IMR-90 (cell line): ENCODE data around the gene NDUFA5. TPM values are rescaled to one million over a fixed set of nuclear protein-coding genes. Genes with fewer than 3 reads are reported as not detected.

ENCODE experiments used
- ATAC-seq: fragments of 200-7000 bp; cut with Tn5 transposase; 2 replicates; pipeline ENCODE4 v1.9.1; 2020; ENCODE audit warnings: low read depth, mild to moderate bottlenecking, moderate library complexity
- BruUV-seq: library from RNA; stranded (reverse); fragments of 400-500 nt; replicated peaks from 2 replicates; lab custom pipeline; 2021; lab: Mats Ljungman, UMichigan
- CTCF ChIA-PET: fragments of 300-600 bp; formaldehyde crosslinking; extraction: SDS; loops from one replicate; lab custom pipeline; 2021; ENCODE audit warnings: antibody characterized with exemption; lab: Yijun Ruan, JAX
- POLR2A ChIA-PET: fragments of 300-600 bp; sonication (Branson Sonifier 250); formaldehyde crosslinking; loops from one replicate; lab custom pipeline; 2022; ENCODE audit warnings: antibody characterized with exemption; ENCODE audit not compliant: unreplicated experiment; lab: Charles Lee
- DNase-seq: peaks from one replicate; pipeline ENCODE4 v3.0.0; 2013
- H2AFZ ChIP-seq: replicated peaks from 2 replicates; pipeline ENCODE3; 2013; ENCODE audit warnings: low read length, mild to moderate bottlenecking; ENCODE audit not compliant: poor library complexity
- H2AK5ac ChIP-seq: 2 replicates; pipeline ENCODE4 v1.6.1; 2013; ENCODE audit warnings: low read depth, low read length, inconsistent platforms
- H2AK9ac ChIP-seq: replicated peaks from 2 replicates; pipeline ENCODE3; 2013; ENCODE audit warnings: mild to moderate bottlenecking, low read depth, low read length, moderate library complexity; ENCODE audit not compliant: poor library complexity
- H2BK120ac ChIP-seq: 2 replicates; pipeline ENCODE4 v1.6.1; 2013; ENCODE audit warnings: low read depth, low read length, inconsistent platforms
- H2BK15ac ChIP-seq: 3 replicates; pipeline ENCODE4 v1.6.1; 2013; ENCODE audit warnings: low read depth, low read length, inconsistent platforms
- H2BK20ac ChIP-seq: 2 replicates; pipeline ENCODE4 v1.6.1; 2013; ENCODE audit warnings: low read depth, mild to moderate bottlenecking, inconsistent platforms, low read length, moderate library complexity
- H2BK5ac ChIP-seq: 2 replicates; pipeline ENCODE4 v1.6.1; 2013; ENCODE audit warnings: mild to moderate bottlenecking, low read depth, low read length, inconsistent platforms; ENCODE audit not compliant: poor library complexity, severe bottlenecking
- H3K14ac ChIP-seq: replicated peaks from 2 replicates; pipeline ENCODE4 v1.6.1; 2013; ENCODE audit warnings: low read depth, low read length, inconsistent platforms
- H3K18ac ChIP-seq: 2 replicates; pipeline ENCODE4 v1.6.1; 2013; ENCODE audit warnings: low read depth, low read length, control low read depth
- H3K23ac ChIP-seq: 2 replicates; pipeline ENCODE4 v1.6.1; 2013; ENCODE audit warnings: low read depth, low read length, inconsistent platforms
- H3K27ac ChIP-seq: 2 replicates; pipeline ENCODE4 v1.5.1; 2013; ENCODE audit warnings: mild to moderate bottlenecking, control low read depth, low read length; ENCODE audit not compliant: insufficient read depth
- H3K27me3 ChIP-seq: 2 replicates; pipeline ENCODE4 v1.6.1; 2013; ENCODE audit warnings: low read length; ENCODE audit not compliant: control insufficient read depth, insufficient read depth
- H3K36me3 ChIP-seq: 2 replicates; pipeline ENCODE4 v1.6.1; 2013; ENCODE audit warnings: low read length, mixed read lengths; ENCODE audit not compliant: control insufficient read depth, insufficient read depth
- H3K4ac ChIP-seq: 2 replicates; pipeline ENCODE4 v1.6.1; 2013; ENCODE audit warnings: low read depth, low read length, inconsistent platforms
- H3K4me1 ChIP-seq: 2 replicates; pipeline ENCODE4 v1.6.1; 2013; ENCODE audit warnings: low read length, mixed read lengths; ENCODE audit not compliant: control insufficient read depth, insufficient read depth
- H3K4me2 ChIP-seq: 2 replicates; pipeline ENCODE4 v1.6.1; 2013; ENCODE audit warnings: low read depth, mild to moderate bottlenecking, control low read depth, low read length, moderate library complexity
- H3K4me3 ChIP-seq: 2 replicates; pipeline ENCODE4 v1.5.1; 2013; ENCODE audit warnings: low read depth, mild to moderate bottlenecking, control low read depth, low read length, moderate library complexity; ENCODE audit not compliant: insufficient read depth
- H3K56ac ChIP-seq: 2 replicates; pipeline ENCODE4 v1.6.1; 2013; ENCODE audit warnings: low read length, inconsistent platforms; ENCODE audit not compliant: insufficient read depth; ENCODE audit errors: extremely low read depth
- H3K79me1 ChIP-seq, 2 experiments: 2 replicates each; pipeline ENCODE4 v1.6.1; 2013; ENCODE audit warnings: low read length in 2 of 2, inconsistent platforms in 1 of 2, low read depth in 1 of 2
- H3K9ac ChIP-seq: 2 replicates; pipeline ENCODE4 v1.6.1; 2013; ENCODE audit warnings: low read depth, low read length, control low read depth
- H3K9me1 ChIP-seq: 2 replicates; pipeline ENCODE4 v1.6.1; 2013; ENCODE audit warnings: low read length, inconsistent platforms; ENCODE audit not compliant: insufficient read depth
- H3K9me3 ChIP-seq: 2 replicates; pipeline ENCODE4 v1.6.1; 2013; ENCODE audit warnings: low read length; ENCODE audit not compliant: control insufficient read depth, insufficient read depth
- H4K20me1 ChIP-seq: 2 replicates; pipeline ENCODE4 v1.6.1; 2013; ENCODE audit warnings: low read length, inconsistent platforms; ENCODE audit not compliant: insufficient read depth
- H4K5ac ChIP-seq: 2 replicates; pipeline ENCODE4 v1.6.1; 2013; ENCODE audit warnings: mild to moderate bottlenecking, low read depth, low read length, control low read depth
- H4K8ac ChIP-seq, 2 experiments: 2 replicates each; pipeline ENCODE4 v1.6.1; 2013; ENCODE audit warnings: low read depth in 2 of 2, low read length in 2 of 2, control low read depth in 1 of 2, inconsistent platforms in 1 of 2
- H4K91ac ChIP-seq: 2 replicates; pipeline ENCODE4 v1.6.1; 2013; ENCODE audit warnings: low read depth, low read length, inconsistent platforms; ENCODE audit not compliant: insufficient read depth
- BHLHE40 ChIP-seq: fragments of 150-350 bp; IDR thresholded peaks from 2 replicates; pipeline ENCODE4 v1.6.1; 2016; ENCODE audit warnings: mild to moderate bottlenecking, low read depth, low read length
- CHD1 ChIP-seq: IDR thresholded peaks from 2 replicates; pipeline ENCODE4 v1.6.1; 2012; ENCODE audit warnings: low read depth, low read length, improper control_type of control experiment
- ELK1 ChIP-seq: fragments of 150-350 bp; IDR thresholded peaks from 2 replicates; pipeline ENCODE4 v1.6.1; 2016; ENCODE audit warnings: low read depth, mild to moderate bottlenecking, low read length, moderate library complexity, borderline replicate concordance
- FOS ChIP-seq: fragments of 150-350 bp; IDR thresholded peaks from 2 replicates; pipeline ENCODE4 v1.6.1; 2016; ENCODE audit warnings: low read depth, low read length
- MAZ ChIP-seq: IDR thresholded peaks from 2 replicates; pipeline ENCODE4 v1.6.1; 2012; ENCODE audit warnings: low read depth, mild to moderate bottlenecking, low read length, improper control_type of control experiment, moderate library complexity, borderline replicate concordance
- NFE2L2 ChIP-seq: fragments of 150-350 bp; IDR thresholded peaks from 2 replicates; pipeline ENCODE4 v1.6.1; 2016; ENCODE audit warnings: low read depth, mild to moderate bottlenecking, low read length
- POLR2A ChIP-seq: IDR thresholded peaks from 2 replicates; pipeline ENCODE4 v1.6.1; 2012; ENCODE audit warnings: mild to moderate bottlenecking, low read depth, low read length
- RCOR1 ChIP-seq: IDR thresholded peaks from 2 replicates; pipeline ENCODE4 v1.6.1; 2012; ENCODE audit warnings: mild to moderate bottlenecking, low read length, improper control_type of control experiment; ENCODE audit not compliant: insufficient replicate concordance
- RFX5 ChIP-seq: IDR thresholded peaks from 2 replicates; pipeline ENCODE4 v1.8.0; 2012; ENCODE audit warnings: low read depth, mild to moderate bottlenecking, low read length, moderate library complexity
- SMC3 ChIP-seq: fragments of 150-350 bp; IDR thresholded peaks from 2 replicates; pipeline ENCODE4 v1.6.1; 2016; ENCODE audit warnings: low read depth, mild to moderate bottlenecking, antibody characterized with exemption, low read length, moderate library complexity
- USF2 ChIP-seq: fragments of 150-350 bp; IDR thresholded peaks from 2 replicates; pipeline ENCODE4 v1.6.1; 2017; ENCODE audit warnings: mild to moderate bottlenecking, antibody characterized with exemption, low read length, low read depth
- WGBS, 2 experiments: methylation state at CpG; one replicate each; pipeline versions ENCODE4 v1.1.5 to v1.1.7; 2013; ENCODE audit warnings: missing lambda C conversion rate in 2 of 2; ENCODE audit not compliant: insufficient read length in 1 of 2; ENCODE audit errors: extremely low coverage in 2 of 2; 5-methylcytosine and 5-hydroxymethylcytosine counted together
- dilution Hi-C: fragments of 300-500 bp; cut with HindIII; formaldehyde crosslinking; loops from one replicate; pipeline ENCODE4 v1.14.3; 2018; ENCODE audit warnings: low sequenced_read_pairs; ENCODE audit not compliant: unreplicated experiment
- in situ Hi-C: fragments of 300-500 bp; cut with MboI; formaldehyde crosslinking; loops from 3 replicates; pipeline ENCODE4 v1.14.3; 2019; ENCODE audit warnings: low sequenced_read_pairs, inconsistent platforms, mixed read lengths
- intact Hi-C: fragments of 100-400 bp; cut with micrococcal nuclease; formaldehyde crosslinking; loops from 2 replicates; pipeline ENCODE4 v1.10.0; 2022
- polyA plus RNA-seq, 3 experiments: library from polyadenylated mRNA; depleted of rRNA; stranded (reverse); fragments of >200 nt; gene quantifications; 2 replicates each; pipeline ENCODE4 v1.2.3, GENCODE V29; 2012; ENCODE audit warnings: low replicate concordance in 1 of 3
- total RNA-seq: library from RNA; depleted of rRNA; stranded (reverse); fragments of >200 nt; gene quantifications from 2 replicates; pipeline ENCODE4 v1.2.3, GENCODE V29; 2012

NDUFA5 gene
- total and polyA plus RNA-seq, 2 of the 4 experiments (the other 2 are of a cell fraction): 2.9 to 12.1 TPM

GRCh38 chr7:123598657-123599056 lies 41.0 kb upstream of the NDUFA5 start:
- no peak overlapping the region for H2BK120ac ChIP-seq
- TF ChIP-seq NFE2L2 (no peak), POLR2A (no peak), FOS (no peak), MAZ (no peak), USF2 (no peak), RFX5 (no peak), ELK1 (no peak), SMC3 (no peak), BHLHE40 (no peak), CHD1 (no peak), RCOR1 (no peak)
- no peak overlapping the region for H3K14ac ChIP-seq
- H3K4me2 ChIP-seq: no peak overlapping the region
- no peak overlapping the region for H3K23ac ChIP-seq
- no peak; the same call in 1 of the 2 replicates for ATAC-seq
- no peak overlapping the region for H4K91ac ChIP-seq
- dilution Hi-C loops (no loop called here), intact Hi-C loops (no loop called here), in situ Hi-C loops (no loop called here)
- no TSS peak for BruUV-seq
- H2BK15ac ChIP-seq: no peak overlapping the region
- DNase-seq: no peak
- H3K9me1 ChIP-seq: no peaks in the 10 kb centered on the region
- no CpG with 5 or more reads among the region's 3 CpGs for WGBS, 2 experiments
- CTCF ChIA-PET: no interaction called here
- no peaks in the 10 kb centered on the region for H3K36me3 ChIP-seq
- no peak overlapping the region for H3K56ac ChIP-seq
- H4K20me1 ChIP-seq: no peaks in the 10 kb centered on the region
- H3K9ac ChIP-seq: no peak overlapping the region
- H3K9me3 ChIP-seq: no peaks in the 10 kb centered on the region
- H3K18ac ChIP-seq: no peak overlapping the region
- H2BK5ac ChIP-seq: no peak overlapping the region
- H3K27me3 ChIP-seq: no peaks in the 10 kb centered on the region
- no peak overlapping the region for H3K4me3 ChIP-seq
- no peak overlapping the region for H4K5ac ChIP-seq
- peaks cover 1% of the 10 kb centered on the region; the same call in 1 of the 2 replicates for H3K4me1 ChIP-seq
- H2AK5ac ChIP-seq: no peak overlapping the region
- no peak overlapping the region for H2AK9ac ChIP-seq
- no peak overlapping the region for H4K8ac ChIP-seq
- H2AFZ ChIP-seq: no peak overlapping the region
- H2BK20ac ChIP-seq: no peak overlapping the region
- no peak overlapping the region for H3K27ac ChIP-seq
- no peaks in the 10 kb centered on the region for H3K79me1 ChIP-seq
- H3K4ac ChIP-seq: no peak overlapping the region
- POLR2A ChIA-PET: no interaction called here
